Activated CD8-positive, alpha-beta memory T cell treated with anti-CD3 and anti-CD28 coated beads, Interleukin-2, amount 50 U/mL, for 1 hour (primary cell): ENCODE data around the gene TBC1D3C.
"Not testable (repeated sequence)": the region's sequence is repeated elsewhere in the genome, so short reads cannot be mapped to it uniquely, and the experiment has no call there.

Experiments used
- DNase-seq: peaks from one replicate; pipeline ENCODE4 v3.0.0-alpha.2; 2020; ENCODE audit errors: extremely low read depth

TBC1D3C gene

GRCh38 chr17:38068534-38068933, at the start of gene TBC1D3C:
Gene TBC1D3C, minus strand, starts transcription at chr17:38068634. Its CDS starts 1,568 bp downstream, at chr17:38067066.
- DNase-seq, result not testable (repeated sequence)

- not testable (repeated sequence) for DNase-seq
Measured at GRCh38 chr17:38099262-38099661, 30.8 kb upstream of the TBC1D3C start.

GRCh38 chr17:38094059-38094694, 25.7 kb upstream of the TBC1D3C start:
- DNase-seq, result not testable (repeated sequence)

GRCh38 chr17:38088120-38088519, 19.7 kb upstream of the TBC1D3C start:
- DNase-seq, result not testable (repeated sequence)

- not testable (repeated sequence) for DNase-seq
Measured at GRCh38 chr17:38087344-38087743, 18.9 kb upstream of the TBC1D3C start.
